GM19467 (cell line): ENCODE results near the gene COG2.
"Not testable (repeated sequence)": the region's sequence is repeated elsewhere in the genome, so short reads cannot be mapped to it uniquely, and the experiment has no call there.

Source experiments
- ATAC-seq: cut with Tn5 transposase; IDR thresholded peaks from one replicate; pipeline ENCODE4 v1.9.1; 2021; ENCODE audit warnings: mild to moderate bottlenecking, moderate library complexity; ENCODE audit not compliant: unreplicated experiment

COG2 gene

GRCh38 chr1:230712470-230712942 lies 70.2 kb downstream of the COG2 start:
- no peak for ATAC-seq

- no peak for ATAC-seq
Measured at GRCh38 chr1:230713138-230713537, 70.9 kb downstream of the COG2 start.

- no peak for ATAC-seq
Measured at GRCh38 chr1:230713547-230713914, 71.2 kb downstream of the COG2 start.

- no peak for ATAC-seq
Measured at GRCh38 chr1:230713915-230714764, 71.9 kb downstream of the COG2 start, which contains the start of gene AGT. Gene AGT (minus strand): TSS chr1:230714122. CDS start chr1:230710823, 3,299 bp downstream.

GRCh38 chr1:230715510-230715909 lies 73.2 kb downstream of the COG2 start:
- no peak for ATAC-seq

GRCh38 chr1:230716453-230716852 lies 74.2 kb downstream of the COG2 start:
- ATAC-seq: not testable (repeated sequence)

- ATAC-seq: no peak
Measured at GRCh38 chr1:230717251-230717650, 75.0 kb downstream of the COG2 start.

GRCh38 chr1:230721849-230722522 lies 79.7 kb downstream of the COG2 start:
- ATAC-seq: not testable (repeated sequence)

- ATAC-seq: no peak
Measured at GRCh38 chr1:230725256-230726012, 83.2 kb downstream of the COG2 start.

GRCh38 chr1:230728710-230729392 lies 86.6 kb downstream of the COG2 start:
- ATAC-seq: no peak

- ATAC-seq: no peak
Measured at GRCh38 chr1:230730977-230731376, 88.7 kb downstream of the COG2 start.

- ATAC-seq: no peak
Measured at GRCh38 chr1:230735447-230735846, 93.2 kb downstream of the COG2 start.

- ATAC-seq: no peak
Measured at GRCh38 chr1:230737622-230738262, 95.5 kb downstream of the COG2 start.

- no peak for ATAC-seq
Measured at GRCh38 chr1:230739564-230740290, 97.4 kb downstream of the COG2 start.
